Measurements from ENCODE around the gene RNASEH2A. TPM values are rescaled to one million over a fixed set of nuclear protein-coding genes. Genes with fewer than 3 reads are reported as not detected.
"Not testable (repeated sequence)": the region's sequence is repeated elsewhere in the genome, so short reads cannot be mapped to it uniquely, and the experiment has no call there.

Gene RNASEH2A
- total and polyA plus RNA-seq, 11 donors = 0.63 to 8.6 (median 4.0) TPM

DNA sequence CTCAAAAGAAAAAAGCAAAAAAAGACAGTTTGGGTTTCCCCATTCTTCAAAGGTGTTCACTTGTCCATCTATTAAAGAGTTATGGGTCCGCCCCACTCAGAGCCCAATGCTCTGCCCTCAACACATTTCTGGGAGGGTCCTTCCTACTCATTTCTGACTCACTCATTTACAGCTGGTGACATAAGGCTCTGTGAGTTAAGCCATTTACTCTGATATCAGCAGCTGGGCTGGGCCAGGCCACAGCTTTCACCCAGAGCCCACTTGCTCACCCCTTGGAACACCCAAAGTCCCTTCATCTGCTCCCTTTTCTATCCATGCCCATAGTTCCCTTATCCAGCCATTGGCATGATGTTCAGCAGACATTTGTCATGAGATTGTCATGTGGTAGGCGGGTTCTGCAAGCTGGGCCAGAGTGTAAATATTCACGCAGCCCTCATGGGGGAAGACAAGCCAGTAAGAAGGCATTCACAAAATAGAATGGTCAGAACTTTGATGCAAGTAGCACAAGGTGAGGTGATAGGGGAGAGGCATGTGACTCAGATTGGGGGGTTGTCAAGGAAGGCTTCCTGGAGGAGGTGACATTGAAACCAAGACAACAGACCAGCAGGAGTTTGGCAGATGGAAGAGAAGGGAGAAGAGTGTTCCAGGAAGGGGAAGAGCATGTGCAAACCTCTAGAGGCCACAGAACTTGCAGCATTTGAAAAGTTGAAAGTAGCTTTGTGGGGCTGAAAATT is 37.8 kb downstream of the RNASEH2A start:
- no peak for ATAC-seq
- Histone ChIP-seq H3K27me3 (peaks cover 20 to 66% (median 50%) of the 10 kb centered on the region in 9 donors), H3K27ac (no peak overlapping the region), H3K4me3 (no peak overlapping the region), H3K4me1 (peaks cover 0 to 19% (median 6%) of the 10 kb centered on the region in 12 donors), H3K36me3 (no peaks in the 10 kb centered on the region), H3K9me3 (no peaks in the 10 kb centered on the region)
- 82 to 91% (median 87%) methylated on average over 3 of the region's 3 CpGs for WGBS, 4 donors
- intact Hi-C loops (cut with DNase I) = loop anchor here in 4 of 10 donors (5.0 to 10.0 kb wide), 4 partner anchors 37 to 279 kb away; partner anchors contain the start of gene RNASEH2A (in 1 of the 4)
- TF ChIP-seq, protein P1, sequence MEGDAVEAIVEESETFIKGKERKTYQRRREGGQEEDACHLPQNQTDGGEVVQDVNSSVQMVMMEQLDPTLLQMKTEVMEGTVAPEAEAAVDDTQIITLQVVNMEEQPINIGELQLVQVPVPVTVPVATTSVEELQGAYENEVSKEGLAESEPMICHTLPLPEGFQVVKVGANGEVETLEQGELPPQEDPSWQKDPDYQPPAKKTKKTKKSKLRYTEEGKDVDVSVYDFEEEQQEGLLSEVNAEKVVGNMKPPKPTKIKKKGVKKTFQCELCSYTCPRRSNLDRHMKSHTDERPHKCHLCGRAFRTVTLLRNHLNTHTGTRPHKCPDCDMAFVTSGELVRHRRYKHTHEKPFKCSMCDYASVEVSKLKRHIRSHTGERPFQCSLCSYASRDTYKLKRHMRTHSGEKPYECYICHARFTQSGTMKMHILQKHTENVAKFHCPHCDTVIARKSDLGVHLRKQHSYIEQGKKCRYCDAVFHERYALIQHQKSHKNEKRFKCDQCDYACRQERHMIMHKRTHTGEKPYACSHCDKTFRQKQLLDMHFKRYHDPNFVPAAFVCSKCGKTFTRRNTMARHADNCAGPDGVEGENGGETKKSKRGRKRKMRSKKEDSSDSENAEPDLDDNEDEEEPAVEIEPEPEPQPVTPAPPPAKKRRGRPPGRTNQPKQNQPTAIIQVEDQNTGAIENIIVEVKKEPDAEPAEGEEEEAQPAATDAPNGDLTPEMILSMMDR (IDR thresholded peaks at IDR 0.05) = no peak
- no peak for TF ChIP-seq POLR2A (IDR thresholded peaks at IDR 0.05)
- no peak for DNase-seq

DNA sequence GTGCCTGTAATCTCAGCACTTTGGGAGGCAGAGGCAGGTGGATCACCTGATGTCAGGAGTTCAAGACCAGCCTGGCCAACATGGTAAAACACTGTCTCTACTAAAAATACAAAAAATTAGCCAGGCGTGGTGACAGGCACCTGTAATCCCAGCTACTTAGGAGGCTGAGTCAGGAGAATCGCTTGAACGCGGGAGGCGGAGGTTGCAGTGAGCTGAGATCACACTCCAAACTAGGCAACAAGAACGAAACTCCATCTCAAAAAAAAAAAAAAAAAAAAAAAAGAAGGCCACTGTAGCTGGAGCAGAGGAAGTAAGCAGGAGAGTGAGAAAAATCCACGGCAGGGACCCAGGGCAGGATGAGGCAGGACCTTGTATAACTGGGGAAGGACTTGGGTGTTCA is 40.2 kb downstream of the RNASEH2A start:
- Histone ChIP-seq H3K4me1 (peaks cover 0 to 10% (median 6%) of the 10 kb centered on the region in 12 donors), H3K27me3 (peaks cover 0 to 41% (median 27%) of the 10 kb centered on the region in 9 donors)
- intact Hi-C loops (cut with DNase I) = loop anchor here in 9 of 10 donors (1.0 to 10.0 kb wide), 11 partner anchors 79 to 282 kb away; no protein-coding TSS in a partner anchor
- H3K27ac ChIP-seq, ATAC-seq, H3K9me3 ChIP-seq, H3K4me3 ChIP-seq, H3K36me3 ChIP-seq, DNase-seq: not testable (repeated sequence)
- 84 to 90% (median 86%) methylated on average over 7 of the region's 7 CpGs for WGBS, 4 donors

DNA sequence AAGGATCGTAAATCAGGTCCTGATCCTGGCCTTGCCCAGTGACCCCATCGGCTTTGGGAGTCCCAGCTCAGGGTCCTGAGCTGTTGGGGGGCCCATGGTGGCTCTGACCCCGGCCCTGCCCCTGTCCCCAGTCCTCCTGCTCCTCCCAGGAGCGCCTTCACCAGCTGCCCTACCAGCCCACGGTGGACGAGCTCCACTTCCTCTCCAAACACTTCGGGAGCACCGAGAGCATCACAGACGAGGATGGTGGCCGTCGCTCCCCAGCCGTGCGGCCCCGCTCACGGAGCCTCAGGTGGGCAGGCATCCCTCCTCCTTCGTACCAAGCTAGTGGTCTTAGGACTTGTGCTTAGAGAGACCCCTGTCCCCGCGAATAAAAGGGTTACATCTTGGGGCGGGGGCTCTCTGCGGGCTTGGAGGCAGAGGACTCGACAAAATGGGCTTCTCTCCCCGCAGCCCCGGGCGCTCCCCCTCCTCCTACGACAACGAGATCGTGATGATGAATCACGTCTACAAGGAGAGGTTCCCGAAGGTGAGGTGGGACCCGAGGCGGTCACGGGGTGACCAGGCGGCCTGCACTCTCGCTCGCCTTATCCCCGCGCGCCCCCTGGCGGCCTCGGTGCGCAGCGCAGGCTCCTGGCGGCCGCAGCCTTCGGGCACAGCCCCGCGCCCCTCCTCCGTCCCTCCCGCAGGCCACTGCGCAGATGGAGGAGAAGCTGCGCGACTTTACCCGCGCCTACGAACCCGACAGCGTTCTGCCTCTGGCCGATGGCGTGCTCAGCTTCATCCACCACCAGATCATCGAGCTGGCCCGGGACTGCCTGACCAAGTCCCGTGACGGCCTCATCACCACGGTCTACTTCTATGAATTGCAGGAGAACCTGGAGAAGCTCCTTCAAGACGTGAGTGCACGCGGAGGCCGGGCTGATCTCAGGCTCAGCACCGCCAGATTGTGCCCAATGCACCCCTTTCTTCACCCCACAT is 41.1 kb downstream of the RNASEH2A start:
- Histone ChIP-seq H3K4me3 (peak overlapping the region in 9 of 12 donors; percentile 7 to 39 (median 22)), H3K36me3 (no peaks in the 10 kb centered on the region), H3K27me3 (peaks cover 0 to 34% (median 19%) of the 10 kb centered on the region in 9 donors), H3K4me1 (peaks cover 0 to 10% (median 6%) of the 10 kb centered on the region in 12 donors), H3K9me3 (no peaks in the 10 kb centered on the region), H3K27ac (no peak overlapping the region)
- DNase-seq = peak; percentile 79 to 91 (median 83)
- peak; percentile 90 to 99 (median 96) for ATAC-seq
- TF ChIP-seq, protein P1 (IDR thresholded peaks at IDR 0.05) = peak; percentile 98 to 100 (median 99)
- TF ChIP-seq POLR2A (IDR thresholded peaks at IDR 0.05) = peak in 1 of 2 donors; percentile 7
- intact Hi-C loops (cut with DNase I) = loop anchor here in 9 of 10 donors (1.0 to 10.0 kb wide), 11 partner anchors 80 to 283 kb away; no protein-coding TSS in a partner anchor
- WGBS, 4 donors = 11 to 17% (median 14%) methylated on average over 13 to 69 of the region's 69 CpGs

DNA sequence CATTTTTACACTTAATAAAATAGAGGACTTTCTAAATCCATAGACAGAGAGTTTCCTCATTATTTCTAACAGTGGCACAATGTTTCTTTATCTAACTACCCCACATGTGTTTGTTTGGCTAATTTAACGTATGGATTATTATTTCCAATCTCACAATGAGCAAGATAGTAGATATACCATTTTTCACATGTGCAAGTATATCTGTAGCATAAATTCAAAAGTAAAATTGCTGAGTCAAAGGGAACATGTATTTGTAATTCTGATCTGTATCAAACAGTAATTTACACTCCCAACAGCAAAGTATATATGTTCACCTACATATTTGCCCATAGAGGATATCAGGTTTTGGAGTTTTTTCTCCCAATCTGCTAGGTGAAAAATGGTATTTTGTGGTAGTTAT is 50.3 kb downstream of the RNASEH2A start:
- no peak for DNase-seq
- WGBS, 4 donors = 76 to 83% (median 78%) methylated on average over 1 of the region's 1 CpG

More for the DNA sequence above, 50.3 kb downstream of the RNASEH2A start:
- H3K4me1 ChIP-seq = no peaks in the 10 kb centered on the region
- ATAC-seq = no peak
- H3K27ac ChIP-seq = no peak overlapping the region
- no peak overlapping the region for H3K4me3 ChIP-seq
- intact Hi-C loops (cut with DNase I) = no loop called here
- peaks cover 0 to 21% (median 2%) of the 10 kb centered on the region in 12 donors for H3K9me3 ChIP-seq
- H3K36me3 ChIP-seq = no peaks in the 10 kb centered on the region
- no peaks in the 10 kb centered on the region for H3K27me3 ChIP-seq
- TF ChIP-seq, protein P1 (IDR thresholded peaks at IDR 0.05) = no peak
- TF ChIP-seq POLR2A (IDR thresholded peaks at IDR 0.05) = no peak

All from heart left ventricle (tissue), 16 donors.